WTC11 (cell line): ENCODE results near the gene CREB1. TPM values are rescaled to one million over a fixed set of nuclear protein-coding genes. Genes with fewer than 3 reads are reported as not detected.

Experiments used
- ATAC-seq: fragments of 200-7000 bp; cut with Tn5 transposase; 2 replicates; pipeline ENCODE4 v1.10.0; 2021; ENCODE audit warnings: mild to moderate bottlenecking, moderate library complexity
- CTCF ChIA-PET: fragments of 300-600 bp; sonication (Branson Sonifier 250); formaldehyde crosslinking; loops from one replicate; lab custom pipeline; 2021; ENCODE audit warnings: antibody characterized with exemption; lab: Charles Lee
- POLR2A ChIA-PET: fragments of 350-600 bp; sonication (Branson Sonifier 250); formaldehyde crosslinking; loops from one replicate; lab custom pipeline; 2021; ENCODE audit warnings: antibody characterized with exemption; lab: Charles Lee
- DNase-seq: peaks from one replicate; pipeline ENCODE4 v3.0.0; 2021; ENCODE audit warnings: low spot score
- H3K27ac Mint-ChIP-seq: 2 replicates; pipeline ENCODE4 v1.8.0; 2021; ENCODE audit warnings: mixed read lengths
- H3K27me3 Mint-ChIP-seq: 2 replicates; pipeline ENCODE4 v1.8.0; 2021; ENCODE audit warnings: low read depth, mild to moderate bottlenecking, moderate library complexity, mixed read lengths
- H3K36me3 Mint-ChIP-seq: 2 replicates; pipeline ENCODE4 v1.8.0; 2021; ENCODE audit warnings: mixed read lengths
- H3K4me1 Mint-ChIP-seq: 2 replicates; pipeline ENCODE4 v1.8.0; 2022; ENCODE audit warnings: mixed read lengths
- H3K4me3 Mint-ChIP-seq: 2 replicates; pipeline ENCODE4 v1.8.0; 2021; ENCODE audit warnings: mild to moderate bottlenecking, moderate library complexity, mixed read lengths
- H3K9me3 Mint-ChIP-seq: 2 replicates; pipeline ENCODE4 v1.8.0; 2021; ENCODE audit warnings: mixed read lengths
- ATF2 ChIP-seq: sonication (generic); formaldehyde crosslinking; IDR thresholded peaks from 2 replicates; pipeline ENCODE4 v1.8.1; 2022; ENCODE audit warnings: low read depth, missing genetic modification reagents, borderline replicate concordance
- CREB1 ChIP-seq: sonication (generic); formaldehyde crosslinking; IDR thresholded peaks from 2 replicates; pipeline ENCODE4 v1.8.0; 2023; ENCODE audit warnings: mild to moderate bottlenecking, missing genetic modification reagents
- ZNF138 ChIP-seq: sonication (generic); formaldehyde crosslinking; conservative IDR thresholded peaks from 2 replicates; pipeline ENCODE4 v1.8.1; 2022; ENCODE audit warnings: mild to moderate bottlenecking, moderate library complexity, missing genetic modification reagents
- ZNF232 ChIP-seq: sonication (generic); formaldehyde crosslinking; IDR thresholded peaks from 2 replicates; pipeline ENCODE4 v1.8.0; 2022; ENCODE audit warnings: mild to moderate bottlenecking, missing genetic modification reagents
- ZNF263 ChIP-seq: sonication (generic); formaldehyde crosslinking; IDR thresholded peaks from 2 replicates; pipeline ENCODE4 v1.8.1; 2022; ENCODE audit warnings: low read depth, mild to moderate bottlenecking, moderate library complexity, missing genetic modification reagents
- ZNF512 ChIP-seq: sonication (generic); formaldehyde crosslinking; IDR thresholded peaks from 2 replicates; pipeline ENCODE4 v1.8.1; 2022; ENCODE audit warnings: missing genetic modification reagents, borderline replicate concordance
- total RNA-seq: library from RNA; stranded (reverse); gene quantifications from 3 replicates; pipeline ENCODE4 v1.2.3, GENCODE V29; 2021
- TF ChIP-seq, protein P1 (sequence below): sonication (generic); formaldehyde crosslinking; IDR thresholded peaks from 2 replicates; pipeline ENCODE4 v1.8.0; 2023; ENCODE audit warnings: mild to moderate bottlenecking, missing genetic modification reagents
- TF ChIP-seq, protein P2 (sequence below): sonication (generic); formaldehyde crosslinking; IDR thresholded peaks from 2 replicates; pipeline ENCODE4 v1.8.1; 2023; ENCODE audit warnings: mild to moderate bottlenecking, moderate library complexity, missing genetic modification reagents
- TF ChIP-seq, protein P3 (sequence below): sonication (generic); formaldehyde crosslinking; IDR thresholded peaks from 2 replicates; pipeline ENCODE4 v1.8.0; 2022; ENCODE audit warnings: mild to moderate bottlenecking, missing genetic modification reagents
- TF ChIP-seq, protein P4 (sequence below): sonication (generic); formaldehyde crosslinking; conservative IDR thresholded peaks from 2 replicates; pipeline ENCODE4 v1.8.1; 2023; ENCODE audit warnings: mild to moderate bottlenecking, low read depth, missing genetic modification reagents, moderate library complexity
- TF ChIP-seq, protein P5 (sequence below): sonication (generic); formaldehyde crosslinking; IDR thresholded peaks from 2 replicates; pipeline ENCODE4 v1.8.0; 2022; ENCODE audit warnings: mild to moderate bottlenecking, missing genetic modification reagents

CREB1 gene
- total RNA-seq, 1 experiment from 2014 or later: 97.7 TPM

DNA sequence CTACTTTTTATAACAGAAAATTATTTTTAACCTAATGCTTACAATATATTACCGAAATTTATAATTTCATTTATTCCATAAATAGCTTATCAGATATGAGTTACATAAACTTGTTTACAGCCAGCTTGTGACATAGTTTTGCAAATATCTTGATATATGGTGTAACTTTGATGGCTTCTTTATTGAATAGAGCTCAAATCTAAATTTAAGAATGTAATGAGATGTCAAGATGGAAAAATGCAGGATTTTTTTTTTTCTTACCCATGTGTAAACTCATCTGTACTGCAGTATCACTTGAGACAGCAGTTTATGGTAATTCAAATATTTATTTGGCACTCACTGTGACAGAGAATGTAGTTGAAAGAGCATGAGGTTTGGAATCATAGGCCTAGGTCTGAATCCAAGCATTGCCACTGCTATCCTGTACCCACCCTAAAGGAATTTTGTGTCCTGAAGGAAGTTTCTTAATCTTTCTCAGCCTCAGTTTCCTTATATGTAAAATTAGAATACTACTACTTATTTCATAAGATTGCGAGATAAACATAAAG, 3.8 kb downstream of the CREB1 start (continued):
- TF ChIP-seq, protein P1, sequence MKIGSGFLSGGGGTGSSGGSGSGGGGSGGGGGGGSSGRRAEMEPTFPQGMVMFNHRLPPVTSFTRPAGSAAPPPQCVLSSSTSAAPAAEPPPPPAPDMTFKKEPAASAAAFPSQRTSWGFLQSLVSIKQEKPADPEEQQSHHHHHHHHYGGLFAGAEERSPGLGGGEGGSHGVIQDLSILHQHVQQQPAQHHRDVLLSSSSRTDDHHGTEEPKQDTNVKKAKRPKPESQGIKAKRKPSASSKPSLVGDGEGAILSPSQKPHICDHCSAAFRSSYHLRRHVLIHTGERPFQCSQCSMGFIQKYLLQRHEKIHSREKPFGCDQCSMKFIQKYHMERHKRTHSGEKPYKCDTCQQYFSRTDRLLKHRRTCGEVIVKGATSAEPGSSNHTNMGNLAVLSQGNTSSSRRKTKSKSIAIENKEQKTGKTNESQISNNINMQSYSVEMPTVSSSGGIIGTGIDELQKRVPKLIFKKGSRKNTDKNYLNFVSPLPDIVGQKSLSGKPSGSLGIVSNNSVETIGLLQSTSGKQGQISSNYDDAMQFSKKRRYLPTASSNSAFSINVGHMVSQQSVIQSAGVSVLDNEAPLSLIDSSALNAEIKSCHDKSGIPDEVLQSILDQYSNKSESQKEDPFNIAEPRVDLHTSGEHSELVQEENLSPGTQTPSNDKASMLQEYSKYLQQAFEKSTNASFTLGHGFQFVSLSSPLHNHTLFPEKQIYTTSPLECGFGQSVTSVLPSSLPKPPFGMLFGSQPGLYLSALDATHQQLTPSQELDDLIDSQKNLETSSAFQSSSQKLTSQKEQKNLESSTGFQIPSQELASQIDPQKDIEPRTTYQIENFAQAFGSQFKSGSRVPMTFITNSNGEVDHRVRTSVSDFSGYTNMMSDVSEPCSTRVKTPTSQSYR (CRISPR knock-in tag): no peak
- TF ChIP-seq, protein P2, sequence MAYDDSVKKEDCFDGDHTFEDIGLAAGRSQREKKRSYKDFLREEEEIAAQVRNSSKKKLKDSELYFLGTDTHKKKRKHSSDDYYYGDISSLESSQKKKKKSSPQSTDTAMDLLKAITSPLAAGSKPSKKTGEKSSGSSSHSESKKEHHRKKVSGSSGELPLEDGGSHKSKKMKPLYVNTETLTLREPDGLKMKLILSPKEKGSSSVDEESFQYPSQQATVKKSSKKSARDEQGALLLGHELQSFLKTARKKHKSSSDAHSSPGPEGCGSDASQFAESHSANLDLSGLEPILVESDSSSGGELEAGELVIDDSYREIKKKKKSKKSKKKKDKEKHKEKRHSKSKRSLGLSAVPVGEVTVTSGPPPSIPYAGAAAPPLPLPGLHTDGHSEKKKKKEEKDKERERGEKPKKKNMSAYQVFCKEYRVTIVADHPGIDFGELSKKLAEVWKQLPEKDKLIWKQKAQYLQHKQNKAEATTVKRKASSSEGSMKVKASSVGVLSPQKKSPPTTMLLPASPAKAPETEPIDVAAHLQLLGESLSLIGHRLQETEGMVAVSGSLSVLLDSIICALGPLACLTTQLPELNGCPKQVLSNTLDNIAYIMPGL (CRISPR knock-in tag): no peak
- TF ChIP-seq CREB1: no peak
- TF ChIP-seq, protein P3, sequence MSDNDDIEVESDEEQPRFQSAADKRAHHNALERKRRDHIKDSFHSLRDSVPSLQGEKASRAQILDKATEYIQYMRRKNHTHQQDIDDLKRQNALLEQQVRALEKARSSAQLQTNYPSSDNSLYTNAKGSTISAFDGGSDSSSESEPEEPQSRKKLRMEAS (CRISPR knock-in tag): no peak

GRCh38 chr2:207534417-207534816, 4.7 kb downstream of the CREB1 start:
- Mint-ChIP-seq H3K4me3 (no peak overlapping the region), H3K27ac (no peak overlapping the region), H3K9me3 (no peaks in the 10 kb centered on the region)
- CTCF ChIA-PET: no interaction called here
- POLR2A ChIA-PET: no interaction called here
- TF ChIP-seq, protein P4, sequence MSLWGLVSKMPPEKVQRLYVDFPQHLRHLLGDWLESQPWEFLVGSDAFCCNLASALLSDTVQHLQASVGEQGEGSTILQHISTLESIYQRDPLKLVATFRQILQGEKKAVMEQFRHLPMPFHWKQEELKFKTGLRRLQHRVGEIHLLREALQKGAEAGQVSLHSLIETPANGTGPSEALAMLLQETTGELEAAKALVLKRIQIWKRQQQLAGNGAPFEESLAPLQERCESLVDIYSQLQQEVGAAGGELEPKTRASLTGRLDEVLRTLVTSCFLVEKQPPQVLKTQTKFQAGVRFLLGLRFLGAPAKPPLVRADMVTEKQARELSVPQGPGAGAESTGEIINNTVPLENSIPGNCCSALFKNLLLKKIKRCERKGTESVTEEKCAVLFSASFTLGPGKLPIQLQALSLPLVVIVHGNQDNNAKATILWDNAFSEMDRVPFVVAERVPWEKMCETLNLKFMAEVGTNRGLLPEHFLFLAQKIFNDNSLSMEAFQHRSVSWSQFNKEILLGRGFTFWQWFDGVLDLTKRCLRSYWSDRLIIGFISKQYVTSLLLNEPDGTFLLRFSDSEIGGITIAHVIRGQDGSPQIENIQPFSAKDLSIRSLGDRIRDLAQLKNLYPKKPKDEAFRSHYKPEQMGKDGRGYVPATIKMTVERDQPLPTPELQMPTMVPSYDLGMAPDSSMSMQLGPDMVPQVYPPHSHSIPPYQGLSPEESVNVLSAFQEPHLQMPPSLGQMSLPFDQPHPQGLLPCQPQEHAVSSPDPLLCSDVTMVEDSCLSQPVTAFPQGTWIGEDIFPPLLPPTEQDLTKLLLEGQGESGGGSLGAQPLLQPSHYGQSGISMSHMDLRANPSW: no peak
- TF ChIP-seq ATF2 (CRISPR knock-in tag): no peak
- no peak for TF ChIP-seq ZNF512 (CRISPR knock-in tag)
- TF ChIP-seq ZNF263 (CRISPR knock-in tag): no peak
- no peak for TF ChIP-seq ZNF138 (CRISPR knock-in tag)
- TF ChIP-seq, protein P5, sequence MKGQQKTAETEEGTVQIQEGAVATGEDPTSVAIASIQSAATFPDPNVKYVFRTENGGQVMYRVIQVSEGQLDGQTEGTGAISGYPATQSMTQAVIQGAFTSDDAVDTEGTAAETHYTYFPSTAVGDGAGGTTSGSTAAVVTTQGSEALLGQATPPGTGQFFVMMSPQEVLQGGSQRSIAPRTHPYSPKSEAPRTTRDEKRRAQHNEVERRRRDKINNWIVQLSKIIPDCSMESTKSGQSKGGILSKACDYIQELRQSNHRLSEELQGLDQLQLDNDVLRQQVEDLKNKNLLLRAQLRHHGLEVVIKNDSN (CRISPR knock-in tag): no peak
- no peak for TF ChIP-seq ZNF232 (CRISPR knock-in tag)
- TF ChIP-seq, all 79 proteins: peak for 0
- Mint-ChIP-seq H3K27me3 (no peaks in the 10 kb centered on the region), H3K36me3 (peaks cover 12% of the 10 kb centered on the region; the same call in 1 of the 2 replicates), H3K4me1 (peaks cover 57% of the 10 kb centered on the region)
- ATAC-seq (no peak), DNase-seq (no peak)
